Right cardiac atrium (tissue), 5 donors: ENCODE results near the gene NTN3. TPM values are rescaled to one million over a fixed set of nuclear protein-coding genes. Genes with fewer than 3 reads are reported as not detected.

ENCODE experiments used
- ATAC-seq, 2 donors: fragments of 200-7000 bp; cut with Tn5 transposase; one replicate each; pipeline versions ENCODE4 v1.8.0 to v1.9.1; 2020; ENCODE audit warnings: moderate library complexity in 2 of 2, mild to moderate bottlenecking in 1 of 2
- DNase-seq, 3 donors: peaks; one replicate each; pipeline ENCODE4 v3.0.0-alpha.2; 2020
- H3K27ac ChIP-seq: one replicate; pipeline ENCODE4 v1.5.1; 2013; ENCODE audit warnings: mild to moderate bottlenecking, low read length, control low read depth, moderate library complexity
- H3K27me3 ChIP-seq: one replicate; pipeline ENCODE4 v1.6.1; 2013; ENCODE audit not compliant: control insufficient read depth, insufficient read depth
- H3K4me1 ChIP-seq: one replicate; pipeline ENCODE4 v1.6.1; 2013; ENCODE audit warnings: low read length; ENCODE audit not compliant: control insufficient read depth, insufficient read depth
- H3K4me3 ChIP-seq: one replicate; pipeline ENCODE4 v1.5.1; 2013; ENCODE audit warnings: low read length, control low read depth
- H3K9me3 ChIP-seq: one replicate; pipeline ENCODE4 v1.6.1; 2013; ENCODE audit warnings: low read length; ENCODE audit not compliant: control insufficient read depth
- WGBS: extraction: QIAGEN DNeasy Blood & Tissue Kit; methylation state at CpG from one replicate; pipeline ENCODE4 v1.1.7; 2013; 5-methylcytosine and 5-hydroxymethylcytosine counted together
- intact Hi-C, 4 donors: fragments of 100-400 bp; cut with DNase I; formaldehyde crosslinking; loops; one replicate each; pipeline versions ENCODE4 v1.11.0 to v1.14.0; 2022 to 2023
- polyA plus RNA-seq: library from polyadenylated mRNA; stranded (reverse); fragments of 200-250 nt; gene quantifications from one replicate; pipeline ENCODE4 v1.2.3, GENCODE V29; 2013
- total RNA-seq, 4 donors: library from RNA; stranded (reverse); fragmentation: NEBNext Ultra II Directional; extraction: Animal tissue kit (Norgen Biotek cat#: 25700); gene quantifications; one replicate each; pipeline ENCODE4 v1.2.1, GENCODE V29; 2021
- donor health status: healthy with polysubstance abuse.
- donor health status: DM: no; HTN: yes; CAD: no.
- donor health status: DM: no; HTN: no; CAD: no.
- donor health status: DM: no; HTN: yes; CAD: no; lungs with severe emphysema.
- donor health status: DM: yes; HTN: yes; CAD: no.

The NTN3 gene
- total and polyA plus RNA-seq, 5 donors = 0.50 to 1.8 (median 0.74) TPM

DNA sequence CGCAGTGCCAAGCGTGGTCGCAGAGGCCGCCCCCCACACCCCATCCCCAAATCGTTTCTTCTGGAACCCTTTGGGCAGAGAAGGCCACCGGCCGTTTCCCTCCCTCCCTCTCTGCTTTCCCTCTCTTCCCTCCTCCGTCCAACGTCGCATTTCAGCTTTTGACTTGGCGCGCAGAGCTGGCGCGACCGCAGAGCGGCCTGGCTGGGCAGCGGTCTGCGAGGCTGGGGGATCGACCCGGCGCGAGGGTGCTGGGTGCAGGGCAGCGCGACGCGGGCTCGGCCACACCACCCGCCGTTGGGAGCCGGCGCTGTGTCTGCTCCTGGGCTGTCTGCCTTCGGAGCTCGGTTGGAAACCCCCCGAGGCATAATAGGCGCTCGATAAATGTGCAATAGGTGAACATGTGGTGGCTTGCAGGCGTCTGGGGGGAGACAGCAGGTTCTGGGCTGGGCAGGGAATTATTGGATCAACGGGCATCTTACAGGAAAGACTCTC, 2.8 kb upstream of the NTN3 start:
- Histone ChIP-seq H3K4me1 (peaks cover 4% of the 10 kb centered on the region), H3K27ac (no peak overlapping the region), H3K4me3 (peak overlapping the region; percentile 50), H3K27me3 (no peaks in the 10 kb centered on the region), H3K9me3 (no peaks in the 10 kb centered on the region)
- intact Hi-C loops = no loop called here
- ATAC-seq (peak; percentile 1 to 8), DNase-seq (peak in 2 of 3 donors; percentile 72 to 75)
- 1% methylated on average over 38 of the region's 38 CpGs for WGBS

DNA sequence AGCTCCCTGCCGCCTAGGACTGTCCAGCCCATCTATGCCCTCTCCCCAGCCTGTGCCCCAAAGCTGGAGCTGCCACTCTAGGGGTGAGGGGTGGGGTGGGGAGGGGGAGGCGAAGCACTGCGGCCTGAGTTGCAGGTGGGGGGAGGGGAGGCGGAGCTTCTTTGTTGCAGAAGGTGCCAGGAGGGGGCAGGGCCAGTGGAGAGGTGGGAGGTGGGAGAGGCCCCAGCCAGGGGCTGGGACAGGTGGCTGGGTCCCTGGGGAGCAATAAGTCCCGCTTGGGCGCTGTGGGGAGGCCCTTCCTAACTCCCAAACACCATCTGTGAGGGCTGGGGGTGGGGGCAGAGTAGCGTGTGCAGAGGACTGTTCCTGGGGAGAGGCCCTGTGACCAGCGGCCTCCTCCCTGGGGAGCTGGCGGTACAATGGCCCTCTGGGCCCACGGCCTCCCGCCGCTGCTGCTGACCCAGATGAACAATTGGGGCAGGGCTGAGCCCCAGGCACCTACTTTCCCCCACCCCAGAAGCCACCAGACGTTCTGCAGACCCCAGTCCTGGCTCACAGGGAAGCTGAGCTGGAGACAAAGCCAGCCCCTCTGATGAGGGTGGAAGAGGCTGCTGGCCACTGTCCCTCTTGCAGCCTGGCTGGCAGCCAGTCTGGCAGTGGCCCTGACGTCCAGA, 2.2 kb upstream of the NTN3 start:
- Histone ChIP-seq H3K4me1 (peaks cover 6% of the 10 kb centered on the region), H3K27ac (no peak overlapping the region), H3K9me3 (no peaks in the 10 kb centered on the region), H3K27me3 (no peaks in the 10 kb centered on the region), H3K4me3 (no peak overlapping the region)
- intact Hi-C loops = no loop called here
- peak in 1 of 2 donors; percentile 1 for ATAC-seq
- 9% methylated on average over 14 of the region's 14 CpGs for WGBS
- peak in 2 of 3 donors; percentile 79 to 82 for DNase-seq

DNA sequence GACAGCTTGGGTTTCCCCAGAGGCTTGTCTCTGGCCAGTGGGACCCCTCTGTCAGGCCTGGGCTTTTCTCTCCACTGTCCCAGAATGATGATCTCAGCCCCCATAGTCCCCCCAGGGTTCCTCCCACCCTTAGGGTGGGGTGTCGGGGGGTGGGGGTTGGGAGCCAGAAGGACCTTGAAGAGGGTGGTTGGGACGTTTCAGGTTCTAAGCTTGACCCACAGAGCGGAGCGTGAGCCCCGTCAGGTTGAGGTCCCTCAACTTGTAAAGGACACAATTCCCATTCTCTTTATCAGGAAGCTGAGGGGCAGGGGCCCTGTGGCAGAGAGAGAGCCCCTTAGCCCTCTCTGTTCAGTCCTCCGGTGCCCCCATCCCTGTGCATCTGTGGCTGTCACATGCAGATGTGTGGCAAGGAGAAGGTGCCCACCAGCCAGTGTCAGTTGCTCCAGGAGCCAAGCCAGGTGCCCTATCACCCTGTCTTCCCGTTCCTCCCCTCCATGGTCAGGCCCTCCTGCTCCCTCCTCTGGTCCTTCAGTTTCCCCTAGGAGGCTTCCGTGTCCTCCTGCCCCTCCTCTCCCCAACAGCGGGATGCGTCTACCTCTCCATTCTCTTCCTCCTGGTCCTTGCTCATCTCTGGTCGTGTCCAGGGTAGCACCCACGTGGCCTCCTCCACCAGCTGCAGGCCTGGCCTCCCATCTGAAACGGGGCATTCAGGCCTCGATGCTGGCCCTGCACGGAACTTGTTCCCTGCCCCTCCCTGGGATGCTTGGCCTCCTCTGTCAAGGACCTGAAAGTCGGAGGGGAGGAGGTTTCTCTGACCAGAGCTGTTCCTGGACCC, 1.5 kb upstream of the NTN3 start:
- intact Hi-C loops = no loop called here
- no peak for ATAC-seq
- no peak overlapping the region for H3K27ac ChIP-seq
- H3K9me3 ChIP-seq = no peaks in the 10 kb centered on the region
- H3K4me3 ChIP-seq = no peak overlapping the region
- H3K4me1 ChIP-seq = peaks cover 6% of the 10 kb centered on the region
- H3K27me3 ChIP-seq = no peaks in the 10 kb centered on the region
- 48% methylated on average over 16 of the region's 16 CpGs for WGBS
- peak in 2 of 3 donors; percentile 49 to 52 for DNase-seq

DNA sequence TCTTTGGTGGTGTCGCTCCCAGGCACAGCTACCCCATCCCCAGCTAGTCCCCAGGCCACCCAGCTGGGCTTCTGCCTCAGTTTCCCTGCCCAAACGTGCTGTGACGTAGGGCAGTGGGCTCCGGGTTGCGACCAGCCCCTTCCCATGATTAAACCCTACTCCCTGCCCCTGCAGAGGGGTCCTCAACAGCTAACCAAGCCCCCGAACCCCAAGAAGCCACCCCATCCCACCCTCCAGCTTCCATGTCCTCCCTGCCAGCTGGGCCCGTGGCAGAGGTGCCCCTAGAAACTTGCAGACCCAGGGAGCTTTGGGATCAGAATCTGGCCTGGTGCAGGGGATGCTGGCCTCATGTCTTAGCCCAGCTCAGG, 879 bp upstream of the NTN3 start:
- no peak overlapping the region for H3K27ac ChIP-seq
- no peaks in the 10 kb centered on the region for H3K27me3 ChIP-seq
- DNase-seq = peak in 1 of 3 donors; percentile 49
- H3K4me1 ChIP-seq = peaks cover 6% of the 10 kb centered on the region
- 79% methylated on average over 7 of the region's 7 CpGs for WGBS
- intact Hi-C loops = no loop called here
- no peak overlapping the region for H3K4me3 ChIP-seq
- ATAC-seq = no peak
- H3K9me3 ChIP-seq = no peaks in the 10 kb centered on the region

DNA sequence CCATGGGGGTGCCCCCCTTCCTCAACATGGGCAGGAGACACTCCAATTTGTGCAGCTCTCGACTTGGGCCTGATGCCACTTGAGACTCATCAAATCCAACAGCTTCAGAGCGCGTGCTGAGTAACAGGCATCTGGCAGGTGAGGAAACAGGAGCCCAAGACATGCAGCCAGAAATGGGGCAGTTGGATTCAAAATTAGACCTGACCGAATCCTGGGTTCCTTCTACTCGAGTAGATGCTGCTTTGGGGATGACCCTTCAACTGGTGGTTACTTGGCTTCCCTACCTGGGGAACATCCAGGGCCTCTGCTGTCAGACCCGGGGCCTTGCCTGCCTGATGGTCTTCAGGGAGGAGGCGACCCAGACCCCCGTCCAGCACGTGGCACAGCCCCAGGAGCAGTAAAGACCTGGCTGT, 488 bp upstream of the NTN3 start:
- Histone ChIP-seq H3K4me1 (peaks cover 6% of the 10 kb centered on the region), H3K27ac (no peak overlapping the region), H3K27me3 (no peaks in the 10 kb centered on the region), H3K9me3 (no peaks in the 10 kb centered on the region), H3K4me3 (no peak overlapping the region)
- 28% methylated on average over 9 of the region's 9 CpGs for WGBS
- ATAC-seq (no peak), DNase-seq (no peak)
- intact Hi-C loops = no loop called here

DNA sequence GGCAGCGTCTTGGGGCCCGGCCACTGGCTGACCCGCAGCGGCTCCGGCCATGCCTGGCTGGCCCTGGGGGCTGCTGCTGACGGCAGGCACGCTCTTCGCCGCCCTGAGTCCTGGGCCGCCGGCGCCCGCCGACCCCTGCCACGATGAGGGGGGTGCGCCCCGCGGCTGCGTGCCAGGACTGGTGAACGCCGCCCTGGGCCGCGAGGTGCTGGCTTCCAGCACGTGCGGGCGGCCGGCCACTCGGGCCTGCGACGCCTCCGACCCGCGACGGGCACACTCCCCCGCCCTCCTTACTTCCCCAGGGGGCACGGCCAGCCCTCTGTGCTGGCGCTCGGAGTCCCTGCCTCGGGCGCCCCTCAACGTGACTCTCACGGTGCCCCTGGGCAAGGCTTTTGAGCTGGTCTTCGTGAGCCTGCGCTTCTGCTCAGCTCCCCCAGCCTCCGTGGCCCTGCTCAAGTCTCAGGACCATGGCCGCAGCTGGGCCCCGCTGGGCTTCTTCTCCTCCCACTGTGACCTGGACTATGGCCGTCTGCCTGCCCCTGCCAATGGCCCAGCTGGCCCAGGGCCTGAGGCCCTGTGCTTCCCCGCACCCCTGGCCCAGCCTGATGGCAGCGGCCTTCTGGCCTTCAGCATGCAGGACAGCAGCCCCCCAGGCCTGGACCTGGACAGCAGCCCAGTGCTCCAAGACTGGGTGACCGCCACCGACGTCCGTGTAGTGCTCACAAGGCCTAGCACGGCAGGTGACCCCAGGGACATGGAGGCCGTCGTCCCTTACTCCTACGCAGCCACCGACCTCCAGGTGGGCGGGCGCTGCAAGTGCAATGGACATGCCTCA, 773 bp downstream of the NTN3 start:
- DNase-seq = peak in 2 of 3 donors; percentile 72
- Histone ChIP-seq H3K9me3 (no peaks in the 10 kb centered on the region), H3K27me3 (no peaks in the 10 kb centered on the region), H3K4me1 (peaks cover 6% of the 10 kb centered on the region), H3K4me3 (peak overlapping the region; percentile 9), H3K27ac (no peak overlapping the region)
- 34% methylated on average over 61 of the region's 61 CpGs for WGBS
- ATAC-seq = no peak
- intact Hi-C loops = no loop called here

DNA sequence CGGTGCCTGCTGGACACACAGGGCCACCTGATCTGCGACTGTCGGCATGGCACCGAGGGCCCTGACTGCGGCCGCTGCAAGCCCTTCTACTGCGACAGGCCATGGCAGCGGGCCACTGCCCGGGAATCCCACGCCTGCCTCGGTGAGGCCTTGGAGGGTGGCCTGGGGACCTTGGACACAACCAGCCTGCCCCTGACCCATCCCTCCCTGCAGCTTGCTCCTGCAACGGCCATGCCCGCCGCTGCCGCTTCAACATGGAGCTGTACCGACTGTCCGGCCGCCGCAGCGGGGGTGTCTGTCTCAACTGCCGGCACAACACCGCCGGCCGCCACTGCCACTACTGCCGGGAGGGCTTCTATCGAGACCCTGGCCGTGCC, 1.4 kb downstream of the NTN3 start:
- Histone ChIP-seq H3K4me1 (peaks cover 6% of the 10 kb centered on the region), H3K9me3 (no peaks in the 10 kb centered on the region)

DNA sequence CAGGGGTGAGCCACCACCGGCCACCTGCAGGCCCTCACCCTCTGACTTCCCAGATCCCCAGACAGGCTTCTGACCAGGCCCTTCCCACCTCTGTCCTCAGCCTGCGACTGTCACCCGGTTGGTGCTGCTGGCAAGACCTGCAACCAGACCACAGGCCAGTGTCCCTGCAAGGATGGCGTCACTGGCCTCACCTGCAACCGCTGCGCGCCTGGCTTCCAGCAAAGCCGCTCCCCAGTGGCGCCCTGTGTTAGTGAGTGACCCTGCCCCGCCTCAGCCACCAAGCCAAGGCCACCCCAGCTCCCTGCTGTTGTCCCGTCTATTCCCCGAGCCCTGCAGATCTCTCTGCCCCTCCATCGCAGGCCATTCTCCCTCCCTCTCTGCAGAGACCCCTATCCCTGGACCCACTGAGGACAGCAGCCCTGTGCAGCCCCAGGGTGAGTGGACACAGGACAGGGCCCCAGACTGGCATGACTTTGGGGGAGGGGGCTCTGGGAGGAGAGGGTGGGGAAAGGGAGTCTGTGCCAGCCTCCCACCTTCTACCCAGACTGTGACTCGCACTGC, 1.9 kb downstream of the NTN3 start:
- H3K4me3 ChIP-seq = no peak overlapping the region
- H3K4me1 ChIP-seq = peaks cover 6% of the 10 kb centered on the region
- whole genome bisulfite sequencing = 86% methylated on average over 14 of the region's 14 CpGs
- no peak overlapping the region for H3K27ac ChIP-seq
- ATAC-seq (no peak), DNase-seq (peak in 1 of 3 donors; percentile 55)
- intact Hi-C loops = no loop called here
- no peaks in the 10 kb centered on the region for H3K9me3 ChIP-seq
- no peaks in the 10 kb centered on the region for H3K27me3 ChIP-seq

More for the DNA sequence above, 1.4 kb downstream of the NTN3 start:
- ATAC-seq (no peak), DNase-seq (peak in 2 of 3 donors; percentile 53 to 70)
- 95% methylated on average over 27 of the region's 27 CpGs for WGBS
- Histone ChIP-seq H3K27ac (no peak overlapping the region), H3K4me3 (no peak overlapping the region), H3K27me3 (no peaks in the 10 kb centered on the region)
- intact Hi-C loops = no loop called here

DNA sequence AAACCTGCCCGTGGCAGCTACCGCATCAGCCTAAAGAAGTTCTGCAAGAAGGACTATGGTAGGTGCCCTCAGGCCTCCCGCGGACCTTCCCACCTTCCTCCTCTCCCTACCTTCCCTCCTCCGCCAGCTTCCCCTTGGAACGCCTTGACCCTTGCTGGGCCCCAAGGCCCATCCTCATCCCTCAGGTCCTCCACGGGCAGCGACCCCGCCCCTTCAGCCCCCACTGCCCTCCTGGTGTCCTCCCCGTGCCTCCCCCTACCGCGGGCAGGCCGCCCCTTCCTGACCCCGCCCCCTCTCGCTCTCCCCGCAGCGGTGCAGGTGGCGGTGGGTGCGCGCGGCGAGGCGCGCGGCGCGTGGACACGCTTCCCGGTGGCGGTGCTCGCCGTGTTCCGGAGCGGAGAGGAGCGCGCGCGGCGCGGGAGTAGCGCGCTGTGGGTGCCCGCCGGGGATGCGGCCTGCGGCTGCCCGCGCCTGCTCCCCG, 2.4 kb downstream of the NTN3 start:
- intact Hi-C loops = no loop called here
- H3K9me3 ChIP-seq = no peaks in the 10 kb centered on the region
- no peak for ATAC-seq
- H3K27ac ChIP-seq = no peak overlapping the region
- DNase-seq = peak in 2 of 3 donors; percentile 66 to 77
- WGBS = 5% methylated on average over 49 of the region's 49 CpGs
- no peaks in the 10 kb centered on the region for H3K27me3 ChIP-seq
- H3K4me1 ChIP-seq = peaks cover 6% of the 10 kb centered on the region
- H3K4me3 ChIP-seq = peak overlapping the region; percentile 88
